GM21526 (cell line): ENCODE measurements around the gene DDIT3.

Experiments used
- ATAC-seq: cut with Tn5 transposase; IDR thresholded peaks from one replicate; pipeline ENCODE4 v1.9.1; 2021; ENCODE audit warnings: moderate library complexity; ENCODE audit not compliant: unreplicated experiment, low FRiP score

Gene DDIT3

DNA sequence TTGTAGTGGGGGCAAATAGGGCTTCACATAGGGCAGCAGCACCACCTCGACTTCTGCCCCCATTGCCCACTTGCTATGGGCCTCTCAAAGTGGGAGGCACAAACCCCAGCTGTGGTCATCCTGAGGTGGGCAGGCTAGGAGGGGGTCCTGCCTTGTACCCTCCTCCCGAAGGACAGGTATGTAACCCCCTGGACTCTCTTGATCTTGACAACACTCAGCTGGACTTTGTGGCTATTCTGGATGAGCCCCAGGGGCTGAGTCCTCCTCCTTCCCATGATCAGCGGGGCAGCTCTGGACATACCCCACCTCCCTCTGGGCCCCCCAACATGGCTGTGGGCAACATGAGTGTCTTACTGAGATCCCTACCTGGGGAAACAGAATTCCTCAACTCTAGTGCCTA is 48.7 kb downstream of the DDIT3 start:
- no peak for ATAC-seq

DNA sequence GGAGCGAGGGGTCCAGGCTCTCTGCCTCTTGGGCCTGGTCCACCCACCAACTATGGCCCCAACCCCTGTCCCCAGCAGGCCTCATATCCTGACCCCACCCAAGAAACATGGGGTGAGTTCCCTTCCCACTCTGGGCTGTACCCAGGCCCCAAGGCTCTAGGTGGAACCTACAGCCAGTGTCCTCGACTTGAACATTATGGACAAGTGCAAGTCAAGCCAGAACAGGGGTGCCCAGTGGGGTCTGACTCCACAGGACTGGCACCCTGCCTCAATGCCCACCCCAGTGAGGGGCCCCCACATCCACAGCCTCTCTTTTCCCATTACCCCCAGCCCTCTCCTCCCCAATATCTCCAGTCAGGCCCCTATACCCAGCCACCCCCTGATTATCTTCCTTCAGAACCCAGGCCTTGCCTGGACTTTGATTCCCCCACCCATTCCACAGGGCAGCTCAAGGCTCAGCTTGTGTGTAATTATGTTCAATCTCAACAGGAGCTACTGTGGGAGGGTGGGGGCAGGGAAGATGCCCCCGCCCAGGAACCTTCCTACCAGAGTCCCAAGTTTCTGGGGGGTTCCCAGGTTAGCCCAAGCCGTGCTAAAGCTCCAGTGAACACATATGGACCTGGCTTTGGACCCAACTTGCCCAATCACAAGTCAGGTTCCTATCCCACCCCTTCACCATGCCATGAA is 49.2 kb downstream of the DDIT3 start:
- no peak for ATAC-seq

DNA sequence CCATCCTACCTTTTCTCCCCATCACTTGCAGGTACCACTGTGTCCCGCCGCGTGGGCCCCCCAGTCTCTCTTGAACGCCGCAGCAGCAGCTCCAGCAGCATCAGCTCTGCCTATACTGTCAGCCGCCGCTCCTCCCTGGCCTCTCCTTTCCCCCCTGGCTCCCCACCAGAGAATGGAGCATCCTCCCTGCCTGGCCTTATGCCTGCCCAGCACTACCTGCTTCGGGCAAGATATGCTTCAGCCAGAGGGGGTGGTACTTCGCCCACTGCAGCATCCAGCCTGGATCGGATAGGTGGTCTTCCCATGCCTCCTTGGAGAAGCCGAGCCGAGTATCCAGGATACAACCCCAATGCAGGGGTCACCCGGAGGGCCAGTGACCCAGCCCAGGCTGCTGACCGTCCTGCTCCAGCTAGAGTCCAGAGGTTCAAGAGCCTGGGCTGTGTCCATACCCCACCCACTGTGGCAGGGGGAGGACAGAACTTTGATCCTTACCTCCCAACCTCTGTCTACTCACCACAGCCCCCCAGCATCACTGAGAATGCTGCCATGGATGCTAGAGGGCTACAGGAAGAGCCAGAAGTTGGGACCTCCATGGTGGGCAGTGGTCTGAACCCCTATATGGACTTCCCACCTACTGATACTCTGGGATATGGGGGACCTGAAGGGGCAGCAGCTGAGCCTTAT is 49.9 kb downstream of the DDIT3 start:
- ATAC-seq: no peak

DNA sequence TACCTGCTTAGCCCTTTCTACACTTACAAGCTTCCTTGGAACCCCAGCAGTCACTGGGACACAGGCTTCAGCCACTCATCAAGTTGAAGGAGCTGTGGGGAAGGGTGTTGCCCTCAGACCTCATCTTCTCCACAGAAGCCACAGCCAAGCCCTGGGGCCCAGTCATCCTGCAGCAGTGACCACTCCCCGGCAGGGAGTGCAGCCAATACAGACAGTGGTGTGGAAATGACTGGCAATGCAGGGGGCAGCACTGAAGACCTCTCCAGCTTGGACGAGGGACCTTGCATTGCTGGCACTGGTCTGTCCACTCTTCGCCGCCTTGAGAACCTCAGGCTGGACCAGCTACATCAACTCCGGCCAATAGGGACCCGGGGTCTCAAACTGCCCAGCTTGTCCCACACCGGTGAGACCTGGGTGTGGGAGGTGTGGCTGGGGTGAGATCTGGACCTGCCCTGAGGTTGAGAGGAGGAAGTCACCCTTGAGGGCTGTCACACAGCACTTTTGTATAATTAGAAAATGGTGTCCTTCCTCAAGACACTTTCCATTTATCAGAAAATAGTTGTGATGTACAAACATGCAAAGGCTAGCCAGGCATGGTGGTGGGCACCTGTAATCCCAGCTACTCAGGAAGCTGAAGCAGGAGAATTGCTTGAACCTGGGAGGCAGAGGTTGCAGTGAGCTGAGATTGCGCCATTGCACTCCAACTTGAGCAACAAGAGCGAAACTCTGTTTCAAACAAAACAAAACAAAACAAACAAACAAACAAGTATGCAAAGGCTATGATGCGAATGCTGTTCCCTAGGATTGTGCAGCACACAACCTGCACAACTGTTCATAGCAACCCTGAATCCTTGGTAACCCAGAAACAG is 50.8 kb downstream of the DDIT3 start:
- no peak for ATAC-seq

DNA sequence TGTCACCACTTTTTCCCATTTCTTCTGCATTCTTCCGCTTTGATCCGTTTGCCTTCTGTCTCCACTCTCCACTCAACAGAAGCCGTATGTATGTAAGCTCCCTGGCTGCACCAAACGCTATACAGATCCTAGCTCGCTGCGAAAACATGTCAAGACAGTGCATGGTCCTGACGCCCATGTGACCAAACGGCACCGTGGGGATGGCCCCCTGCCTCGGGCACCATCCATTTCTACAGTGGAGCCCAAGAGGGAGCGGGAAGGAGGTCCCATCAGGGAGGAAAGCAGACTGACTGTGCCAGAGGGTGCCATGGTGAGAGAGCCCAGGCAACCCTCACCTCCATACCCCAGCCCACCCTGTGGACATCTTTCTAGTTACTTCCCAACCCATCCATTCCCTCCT is 52.4 kb downstream of the DDIT3 start:
- no peak for ATAC-seq

DNA sequence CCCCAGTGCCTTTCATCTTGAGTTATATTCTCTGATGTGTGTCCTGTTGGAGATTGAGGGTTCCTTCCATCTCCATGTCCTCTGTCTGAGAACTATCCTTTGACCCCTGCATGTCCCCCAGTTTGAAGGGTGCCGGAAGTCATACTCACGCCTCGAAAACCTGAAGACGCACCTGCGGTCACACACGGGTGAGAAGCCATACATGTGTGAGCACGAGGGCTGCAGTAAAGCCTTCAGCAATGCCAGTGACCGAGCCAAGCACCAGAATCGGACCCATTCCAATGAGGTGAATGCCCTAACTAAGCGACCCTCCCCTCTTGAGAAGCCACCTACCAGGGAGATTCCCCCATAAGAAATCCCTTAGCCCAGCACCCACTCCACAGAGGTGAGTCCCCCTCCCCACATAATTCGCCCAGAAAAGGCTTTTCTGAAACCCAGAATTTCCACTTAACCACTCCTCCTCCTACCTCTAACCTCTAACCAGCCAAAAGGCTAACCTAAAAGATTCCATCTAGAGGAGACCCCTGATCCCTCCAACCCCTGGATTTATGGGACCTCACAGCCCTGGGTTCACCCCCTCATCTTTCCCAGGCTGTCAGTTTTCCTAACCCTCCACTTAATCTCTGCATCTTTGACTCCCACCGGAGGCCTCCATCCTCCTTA is 53.0 kb downstream of the DDIT3 start:
- ATAC-seq: no peak
